Measurements from ENCODE around the gene DAB2IP. TPM values are rescaled to one million over a fixed set of nuclear protein-coding genes. Genes with fewer than 3 reads are reported as not detected.

Gene DAB2IP
- total RNA-seq, 2 experiments from 2014 or later, result not detected

DNA sequence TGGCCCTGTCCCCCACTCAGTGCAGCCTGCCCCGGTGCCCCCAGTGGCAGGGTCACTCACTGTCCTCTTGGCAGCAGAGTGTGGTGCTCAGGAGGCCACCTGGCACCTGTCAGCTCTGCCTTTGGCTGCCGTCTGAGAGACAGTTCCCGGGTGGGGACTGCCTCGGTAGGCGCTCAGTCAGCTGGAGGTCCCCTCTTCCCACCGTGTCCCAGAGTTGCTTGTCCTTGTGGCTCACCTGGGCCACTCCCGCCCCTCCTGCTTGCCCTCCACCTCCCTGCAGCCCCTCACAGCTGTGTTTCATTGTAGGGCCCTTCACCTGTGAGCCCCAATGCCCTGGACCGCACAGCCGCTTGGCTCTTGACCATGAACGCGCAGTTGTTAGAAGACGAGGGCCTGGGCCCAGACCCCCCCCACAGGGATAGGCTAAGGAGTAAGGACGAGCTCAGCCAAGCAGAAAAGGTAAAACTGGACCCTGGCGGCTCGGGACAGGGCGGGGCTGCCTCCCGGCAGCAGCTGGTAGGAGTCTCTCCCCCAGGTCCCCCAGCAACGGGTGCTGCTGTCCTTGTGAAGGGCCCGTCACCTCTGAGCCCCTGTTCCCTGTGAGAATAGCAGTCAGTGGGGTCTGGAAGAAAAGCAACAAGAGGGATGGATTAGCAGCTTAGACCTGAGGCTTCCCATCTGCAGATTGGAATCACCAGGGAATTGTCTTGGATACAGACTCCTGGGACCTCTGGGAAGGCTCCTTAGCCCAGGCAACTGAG lies 122.7 kb downstream of the DAB2IP start:
- H3K27me3 Mint-ChIP-seq, result peaks cover 9% of the 10 kb centered on the region
- H3K9me3 Mint-ChIP-seq, result no peaks in the 10 kb centered on the region
- H3K36me3 Mint-ChIP-seq (ENCODE audit: low read depth), result no peaks in the 10 kb centered on the region
- H3K4me3 Mint-ChIP-seq, result no peak overlapping the region
- no peaks in the 10 kb centered on the region for H3K4me1 Mint-ChIP-seq
- DNase-seq, result no peak
- POLR2A ChIA-PET, result no interaction called here
- H3K27ac Mint-ChIP-seq, result no peak overlapping the region
- CTCF ChIA-PET, result no interaction called here

- POLR2A ChIA-PET, result no interaction called here
- no peaks in the 10 kb centered on the region for H3K9me3 Mint-ChIP-seq
- peaks cover 14% of the 10 kb centered on the region for H3K27me3 Mint-ChIP-seq
- no peaks in the 10 kb centered on the region for H3K36me3 Mint-ChIP-seq (ENCODE audit: low read depth)
- CTCF ChIA-PET, result no interaction called here
- no peak overlapping the region for H3K27ac Mint-ChIP-seq
- H3K4me3 Mint-ChIP-seq, result no peak overlapping the region
- DNase-seq, result no peak
- no peaks in the 10 kb centered on the region for H3K4me1 Mint-ChIP-seq
These were observed 123.5 kb downstream of the DAB2IP start for GRCh38 chr9:121774715-121775613.

DNA sequence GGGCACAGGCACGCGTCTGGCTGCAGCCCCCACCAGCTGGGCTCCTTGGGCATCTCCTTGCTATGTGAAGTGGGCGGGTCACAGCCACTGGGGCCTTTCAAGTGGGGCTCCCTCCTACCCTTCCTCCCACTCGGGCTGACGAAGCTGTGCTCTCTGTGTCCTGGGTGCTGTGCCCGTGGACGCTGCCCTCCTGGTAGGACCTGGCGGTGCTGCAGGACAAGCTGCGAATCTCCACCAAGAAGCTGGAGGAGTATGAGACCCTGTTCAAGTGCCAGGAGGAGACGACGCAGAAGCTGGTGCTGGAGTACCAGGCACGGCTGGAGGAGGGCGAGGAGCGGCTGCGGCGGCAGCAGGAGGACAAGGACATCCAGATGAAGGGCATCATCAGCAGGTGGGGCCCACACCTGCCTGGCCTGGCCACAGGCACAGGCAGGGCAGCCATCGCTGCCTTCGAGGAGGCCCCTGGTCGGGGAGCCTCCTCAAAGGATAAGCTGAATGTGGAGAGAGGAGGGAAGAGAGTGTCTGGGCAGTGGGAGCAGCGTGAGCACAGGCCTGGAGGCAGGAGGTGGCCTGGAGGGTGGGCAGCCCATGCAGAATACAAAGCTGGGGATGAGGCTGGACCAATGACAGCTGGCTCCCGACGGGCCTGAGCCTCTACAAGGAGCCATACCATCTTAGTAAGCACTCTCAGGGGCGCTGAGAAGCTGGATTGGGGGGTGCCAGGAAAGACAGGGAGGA lies 124.7 kb downstream of the DAB2IP start:
- CTCF ChIA-PET, result no interaction called here
- Mint-ChIP-seq H3K9me3 (no peaks in the 10 kb centered on the region), H3K27me3 (peaks cover 14% of the 10 kb centered on the region), H3K27ac (no peak overlapping the region), H3K36me3 (ENCODE audit: low read depth) (no peaks in the 10 kb centered on the region), H3K4me3 (no peak overlapping the region), H3K4me1 (no peaks in the 10 kb centered on the region)
- DNase-seq, result no peak
- POLR2A ChIA-PET, result no interaction called here

- POLR2A ChIA-PET, result no interaction called here
- Mint-ChIP-seq H3K4me3 (no peak overlapping the region), H3K27ac (no peak overlapping the region), H3K36me3 (ENCODE audit: low read depth) (no peaks in the 10 kb centered on the region), H3K9me3 (no peaks in the 10 kb centered on the region), H3K27me3 (peaks cover 14% of the 10 kb centered on the region), H3K4me1 (no peaks in the 10 kb centered on the region)
- CTCF ChIA-PET, result no interaction called here
- no peak for DNase-seq
These were observed 125.6 kb downstream of the DAB2IP start for GRCh38 chr9:121776739-121777637.

DNA sequence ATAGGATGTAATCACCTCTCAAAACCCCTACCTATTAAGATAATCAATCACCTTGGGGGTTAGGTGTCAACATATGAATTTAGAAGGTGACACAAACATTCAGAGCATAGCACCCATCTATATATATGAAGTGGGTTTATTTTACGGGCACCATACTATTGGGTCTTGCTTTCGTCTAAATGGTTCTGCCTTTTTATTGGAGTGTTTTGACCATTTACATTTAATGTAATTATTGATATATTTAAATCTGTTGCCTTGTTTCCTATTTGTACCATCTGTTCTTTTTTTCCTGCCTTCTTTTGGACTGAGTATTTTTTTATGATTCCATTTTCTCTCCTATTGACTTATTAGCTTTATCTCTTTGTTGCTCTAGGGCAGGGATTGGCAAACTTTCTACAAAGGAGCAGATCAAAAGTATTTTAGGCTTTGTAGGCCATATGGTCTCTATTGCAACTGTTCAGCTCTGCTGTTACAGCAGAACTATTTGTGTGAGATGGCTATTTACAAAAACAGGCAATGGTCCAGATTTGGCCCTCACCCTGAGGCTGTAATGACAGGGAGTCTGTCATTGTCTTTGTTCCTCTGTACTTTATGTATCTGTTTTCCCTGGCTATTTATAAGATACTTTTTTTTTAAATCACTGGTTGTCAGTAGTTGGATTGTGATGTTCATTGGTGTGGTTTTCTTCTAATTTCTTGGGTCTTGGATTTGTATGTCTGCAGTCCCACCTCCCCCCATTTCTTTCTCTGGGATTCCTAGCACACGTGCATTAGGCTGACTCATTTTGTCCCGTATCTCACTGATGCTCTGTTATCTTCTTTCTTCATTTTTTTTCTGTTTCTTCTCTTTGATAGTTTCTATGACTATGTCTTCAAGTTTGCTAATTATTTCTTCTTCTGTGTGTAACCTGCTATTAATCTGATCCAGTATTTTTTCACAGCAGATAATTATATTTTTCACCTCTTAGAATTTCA lies 127.1 kb downstream of the DAB2IP start:
- Mint-ChIP-seq H3K27ac (no peak overlapping the region), H3K27me3 (peaks cover 14% of the 10 kb centered on the region), H3K36me3 (ENCODE audit: low read depth) (no peaks in the 10 kb centered on the region), H3K4me3 (no peak overlapping the region), H3K9me3 (no peaks in the 10 kb centered on the region), H3K4me1 (peaks cover 4% of the 10 kb centered on the region)
- POLR2A ChIA-PET, result no interaction called here
- DNase-seq, result no peak
- CTCF ChIA-PET, result no interaction called here

GRCh38 chr9:121779381-121780117 lies 128.1 kb downstream of the DAB2IP start:
- Mint-ChIP-seq H3K36me3 (ENCODE audit: low read depth) (no peaks in the 10 kb centered on the region), H3K4me3 (no peak overlapping the region), H3K4me1 (peaks cover 14% of the 10 kb centered on the region), H3K9me3 (no peaks in the 10 kb centered on the region), H3K27ac (no peak overlapping the region), H3K27me3 (peaks cover 14% of the 10 kb centered on the region)
- CTCF ChIA-PET, result no interaction called here
- POLR2A ChIA-PET, result no interaction called here
- DNase-seq, result no peak

DNA sequence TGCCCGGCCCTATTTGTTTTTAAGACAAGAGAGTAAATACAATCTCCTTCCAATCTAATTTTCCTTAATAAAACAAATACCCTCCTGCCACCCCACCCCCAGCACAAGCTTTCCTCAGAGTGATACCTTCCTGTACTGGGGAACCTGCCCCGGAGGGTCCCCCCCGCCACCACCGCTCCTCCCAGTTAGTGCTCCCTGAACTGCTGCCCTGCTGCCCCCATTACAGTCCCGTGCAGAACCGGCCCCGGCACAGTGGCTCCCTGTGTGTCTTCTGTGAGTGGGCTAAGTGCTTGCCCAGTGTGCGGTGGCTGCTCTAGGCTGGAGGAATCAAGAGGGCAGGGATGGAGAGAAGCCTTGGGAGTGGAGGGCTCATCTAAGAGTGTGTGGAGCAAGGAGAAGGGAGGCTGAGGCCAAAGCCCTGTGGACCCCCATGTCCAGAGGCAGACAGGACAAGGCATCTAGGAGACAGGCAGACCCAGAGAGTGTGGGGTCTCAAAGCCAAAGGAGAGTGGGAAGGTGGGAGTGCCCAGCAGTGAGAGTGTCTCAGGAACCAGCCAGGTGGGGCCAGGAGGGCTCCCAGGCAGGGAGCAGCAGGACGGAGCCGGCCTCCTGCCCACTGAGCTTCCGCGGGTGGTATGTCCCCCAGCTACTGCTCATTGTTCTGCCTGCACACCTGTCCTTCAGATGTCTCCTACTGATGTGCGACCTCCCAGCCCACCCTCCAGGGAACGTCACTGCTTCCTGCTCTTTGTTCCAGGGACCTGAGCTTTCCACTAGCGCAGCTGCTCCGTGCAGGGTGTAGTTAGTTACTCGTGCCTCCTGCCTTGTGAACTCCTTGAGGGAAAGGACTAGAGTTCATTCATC lies 129.0 kb downstream of the DAB2IP start:
- ChIA-PET POLR2A (no interaction called here), CTCF (no interaction called here)
- H3K27me3 Mint-ChIP-seq, result peaks cover 14% of the 10 kb centered on the region
- peak; percentile 12 for DNase-seq
- H3K4me1 Mint-ChIP-seq, result peaks cover 16% of the 10 kb centered on the region
- H3K36me3 Mint-ChIP-seq (ENCODE audit: low read depth), result no peaks in the 10 kb centered on the region
- no peak overlapping the region for H3K27ac Mint-ChIP-seq
- H3K4me3 Mint-ChIP-seq, result no peak overlapping the region
- no peaks in the 10 kb centered on the region for H3K9me3 Mint-ChIP-seq

- H3K4me1 Mint-ChIP-seq, result peaks cover 16% of the 10 kb centered on the region
- H3K27me3 Mint-ChIP-seq, result peaks cover 13% of the 10 kb centered on the region
- DNase-seq, result no peak
- H3K4me3 Mint-ChIP-seq, result no peak overlapping the region
- no peaks in the 10 kb centered on the region for H3K9me3 Mint-ChIP-seq
- ChIA-PET CTCF (no interaction called here), POLR2A (no interaction called here)
- no peak overlapping the region for H3K27ac Mint-ChIP-seq
- H3K36me3 Mint-ChIP-seq (ENCODE audit: low read depth), result no peaks in the 10 kb centered on the region
These were observed 129.7 kb downstream of the DAB2IP start for GRCh38 chr9:121781145-121781548.

- CTCF ChIA-PET, result no interaction called here
- no peak for DNase-seq
- no peaks in the 10 kb centered on the region for H3K36me3 Mint-ChIP-seq (ENCODE audit: low read depth)
- H3K9me3 Mint-ChIP-seq, result no peaks in the 10 kb centered on the region
- H3K27ac Mint-ChIP-seq, result no peak overlapping the region
- H3K27me3 Mint-ChIP-seq, result peaks cover 11% of the 10 kb centered on the region
- POLR2A ChIA-PET, result no interaction called here
- H3K4me1 Mint-ChIP-seq, result peaks cover 16% of the 10 kb centered on the region
- no peak overlapping the region for H3K4me3 Mint-ChIP-seq
These were observed 130.4 kb downstream of the DAB2IP start for GRCh38 chr9:121781701-121782464.

DNA sequence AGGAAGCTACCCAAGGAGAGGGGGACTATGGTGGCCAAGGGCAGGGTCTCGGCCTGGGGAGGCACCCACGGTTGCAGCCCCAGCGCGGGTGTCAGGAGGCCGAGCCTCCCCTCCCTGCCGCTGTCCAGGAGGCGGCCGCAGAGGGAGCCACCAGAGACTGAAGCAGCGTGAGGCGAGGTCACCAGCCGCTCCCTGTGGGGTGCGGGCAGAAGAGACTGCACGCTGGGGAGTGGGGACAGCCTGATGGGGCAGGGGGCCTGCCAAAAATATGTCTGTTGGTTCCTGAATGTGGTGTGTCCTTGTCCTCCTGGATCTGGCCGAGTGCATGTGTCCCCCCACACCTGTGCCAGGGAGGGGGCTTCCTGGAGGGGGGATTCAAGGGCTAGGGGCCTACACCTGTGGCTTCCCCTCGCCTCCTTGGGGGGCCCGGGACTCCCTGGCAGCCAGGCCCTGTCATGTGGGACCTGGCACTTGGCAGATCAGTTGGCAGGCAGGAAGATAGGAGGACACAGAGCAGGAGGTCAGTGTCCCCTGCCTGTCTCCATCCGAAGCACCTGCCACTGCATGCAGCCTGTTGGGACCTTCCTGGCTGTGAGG lies 131.2 kb downstream of the DAB2IP start:
- no peak for DNase-seq
- no peaks in the 10 kb centered on the region for H3K9me3 Mint-ChIP-seq
- POLR2A ChIA-PET, result no interaction called here

More for the DNA sequence above, 131.2 kb downstream of the DAB2IP start:
- Mint-ChIP-seq H3K27ac (no peak overlapping the region), H3K27me3 (peaks cover 11% of the 10 kb centered on the region), H3K4me1 (peaks cover 16% of the 10 kb centered on the region), H3K36me3 (ENCODE audit: low read depth) (no peaks in the 10 kb centered on the region), H3K4me3 (no peak overlapping the region)
- CTCF ChIA-PET, result interaction anchor here (0.6 to 0.9 kb wide), 2 partner anchors 93 to 198 kb away, joined by 3 read pairs; no protein-coding TSS in a partner anchor

Data from activated CD4-positive, alpha-beta memory T cell treated with anti-CD3 and anti-CD28 coated beads, Interleukin-2, amount 10 ng/mL, durations not matched to agents 7 days and 5 days (primary cell).